Kidney (tissue), 14 donors: ENCODE measurements around the gene FLAD1. TPM values are rescaled to one million over a fixed set of nuclear protein-coding genes. Genes with fewer than 3 reads are reported as not detected.
A peak's percentile ranks its signal among the peaks of the same experiment; 100 is the strongest.

Experiments used
- DNase-seq, 5 donors: peaks; one replicate each; pipeline ENCODE4 v3.0.0-alpha.2; 2013 to 2020
- FAIRE-seq: peaks from 2 replicates; lab custom pipeline; 2012; peaks lifted over from hg19 to GRCh38; lab: Jason Lieb, UNC
- H3K27ac ChIP-seq, 2 donors: one replicate each; pipeline ENCODE4 v1.7.0; 2013; ENCODE audit warnings: low read depth in 2 of 2, low read length in 2 of 2, inconsistent platforms in 1 of 2
- H3K27me3 ChIP-seq: one replicate; pipeline ENCODE4 v1.7.1; 2013; ENCODE audit warnings: low read length, inconsistent platforms; ENCODE audit not compliant: control insufficient read depth, insufficient read depth
- H3K36me3 ChIP-seq, 3 donors: one replicate each; pipeline versions ENCODE4 v1.7.0 to v1.7.1; 2013; ENCODE audit warnings: low read length in 3 of 3, control low read depth in 1 of 3, inconsistent platforms in 1 of 3; ENCODE audit not compliant: insufficient read depth in 3 of 3, control insufficient read depth in 2 of 3
- H3K4me1 ChIP-seq, 3 donors: one replicate each; pipeline versions ENCODE4 v1.7.0 to v1.7.1; 2013; ENCODE audit warnings: low read length in 3 of 3, inconsistent platforms in 1 of 3, low read depth in 1 of 3; ENCODE audit not compliant: control insufficient read depth in 2 of 3, insufficient read depth in 2 of 3
- H3K4me3 ChIP-seq, 3 donors: one replicate each; pipeline versions ENCODE4 v1.7.0 to v1.8.1; 2013; ENCODE audit warnings: low read length in 3 of 3, control low read depth in 1 of 3, inconsistent platforms in 1 of 3
- H3K9ac ChIP-seq, 3 donors: one replicate each; pipeline versions ENCODE4 v1.7.0 to v1.7.1; 2013; ENCODE audit warnings: low read length in 3 of 3, control low read depth in 1 of 3, inconsistent platforms in 1 of 3
- H3K9me3 ChIP-seq, 3 donors: one replicate each; pipeline versions ENCODE4 v1.7.0 to v1.7.1; 2013; ENCODE audit warnings: low read length in 3 of 3, control low read depth in 1 of 3, inconsistent platforms in 1 of 3; ENCODE audit not compliant: control insufficient read depth in 2 of 3, insufficient read depth in 1 of 3
- CTCF ChIP-seq: IDR thresholded peaks from 3 replicates; pipeline ENCODE4 v1.5.1; 2012; ENCODE audit warnings: mild to moderate bottlenecking, moderate library complexity, borderline replicate concordance; ENCODE audit not compliant: insufficient read depth; ENCODE audit errors: extremely low read depth
- intact Hi-C: fragments of 100-400 bp; cut with DNase I; formaldehyde crosslinking; loops from one replicate; pipeline ENCODE4 v1.11.1; 2022
- polyA plus RNA-seq: library from polyadenylated mRNA; stranded (reverse); fragments of 350-450 nt; fragmentation: Illumina TruSeq; extraction: RNeasy Lipid Tissue Mini Kit (QIAGEN cat#74804); gene quantifications from one replicate; pipeline ENCODE4 v1.2.3, GENCODE V29; 2014; ENCODE audit warnings: low read depth, low replicate concordance; ENCODE audit not compliant: insufficient read depth
- total RNA-seq: library from RNA; stranded (reverse); fragmentation: NEBNext Ultra II Directional; extraction: Animal tissue kit (Norgen Biotek cat#: 25700); gene quantifications from one replicate; pipeline ENCODE4 v1.2.1, GENCODE V29; 2021
- donor health status: control.
- donor health status: control.
- donor health status: control.
- donor health status: control.
- donor health status: control.
- donor health status: DM: yes; HTN: yes; CAD: no.
- donor health status: Normal renal cell carcinoma (clear cell type).

FLAD1 gene
- total and polyA plus RNA-seq, 2 donors from 2014 or later: 34.1 to 37.9 TPM

- Histone ChIP-seq H3K27ac (no peak overlapping the region), H3K4me1 (peaks cover 0 to 34% (median 20%) of the 10 kb centered on the region in 3 donors)
- intact Hi-C loops: no loop called here
Measured at GRCh38 chr1:154940651-154941194, 42.4 kb upstream of the FLAD1 start.

DNA sequence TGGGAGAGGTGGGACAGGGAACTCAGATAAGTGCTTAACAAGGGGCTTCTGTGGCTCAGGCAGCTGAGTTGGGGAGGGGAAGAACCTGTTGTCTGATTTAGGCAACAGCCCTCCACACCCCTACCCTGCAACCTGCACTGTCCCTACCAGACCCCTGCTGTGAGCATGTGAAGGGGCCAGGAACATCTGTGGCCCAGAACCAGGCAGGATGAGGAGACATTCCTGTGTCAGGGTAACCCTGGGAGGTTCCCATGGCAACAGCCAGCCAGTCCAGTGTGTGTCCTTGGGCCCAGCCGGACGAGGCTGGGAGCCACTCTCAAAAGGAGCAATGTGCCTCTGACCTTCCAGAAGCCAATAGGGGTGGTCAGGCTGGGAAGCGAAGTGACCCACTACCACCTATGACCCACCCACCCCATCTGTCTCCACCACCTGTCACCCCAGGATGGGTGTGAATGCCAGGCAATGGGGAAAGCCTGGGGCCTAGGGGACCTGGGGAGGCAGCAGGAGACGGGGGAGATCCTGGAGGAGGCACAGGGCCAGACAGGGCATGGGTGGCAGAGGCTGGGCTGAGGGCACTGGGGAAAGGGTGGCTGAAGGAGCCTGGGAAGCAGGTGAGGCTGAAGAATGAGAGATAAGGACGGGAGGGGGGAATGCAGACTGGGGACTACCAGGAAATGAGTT, 41.7 kb upstream of the FLAD1 start:
- Histone ChIP-seq H3K9me3 (no peaks in the 10 kb centered on the region), H3K9ac (peak overlapping the region in 1 of 3 donors; percentile 38), H3K27me3 (no peaks in the 10 kb centered on the region), H3K4me3 (no peak overlapping the region), H3K4me1 (peaks cover 0 to 29% (median 20%) of the 10 kb centered on the region in 3 donors), H3K27ac (peak overlapping the region; percentile 63 to 75), H3K36me3 (peaks cover 0 to 6% (median 2%) of the 10 kb centered on the region in 3 donors)
- intact Hi-C loops: no loop called here
- DNase-seq (peak in 4 of 5 donors; percentile 42 to 64 (median 50)), FAIRE-seq (no peak)
- TF ChIP-seq CTCF: no peak

More at GRCh38 chr1:154940651-154941194, 42.4 kb upstream of the FLAD1 start:
- Histone ChIP-seq H3K4me3 (no peak overlapping the region), H3K9ac (no peak overlapping the region), H3K9me3 (no peaks in the 10 kb centered on the region), H3K27me3 (no peaks in the 10 kb centered on the region), H3K36me3 (peaks cover 0 to under 1% (median 0%) of the 10 kb centered on the region in 3 donors)
- FAIRE-seq (no peak), DNase-seq (peak in 1 of 5 donors; percentile 49)
- TF ChIP-seq CTCF: no peak

DNA sequence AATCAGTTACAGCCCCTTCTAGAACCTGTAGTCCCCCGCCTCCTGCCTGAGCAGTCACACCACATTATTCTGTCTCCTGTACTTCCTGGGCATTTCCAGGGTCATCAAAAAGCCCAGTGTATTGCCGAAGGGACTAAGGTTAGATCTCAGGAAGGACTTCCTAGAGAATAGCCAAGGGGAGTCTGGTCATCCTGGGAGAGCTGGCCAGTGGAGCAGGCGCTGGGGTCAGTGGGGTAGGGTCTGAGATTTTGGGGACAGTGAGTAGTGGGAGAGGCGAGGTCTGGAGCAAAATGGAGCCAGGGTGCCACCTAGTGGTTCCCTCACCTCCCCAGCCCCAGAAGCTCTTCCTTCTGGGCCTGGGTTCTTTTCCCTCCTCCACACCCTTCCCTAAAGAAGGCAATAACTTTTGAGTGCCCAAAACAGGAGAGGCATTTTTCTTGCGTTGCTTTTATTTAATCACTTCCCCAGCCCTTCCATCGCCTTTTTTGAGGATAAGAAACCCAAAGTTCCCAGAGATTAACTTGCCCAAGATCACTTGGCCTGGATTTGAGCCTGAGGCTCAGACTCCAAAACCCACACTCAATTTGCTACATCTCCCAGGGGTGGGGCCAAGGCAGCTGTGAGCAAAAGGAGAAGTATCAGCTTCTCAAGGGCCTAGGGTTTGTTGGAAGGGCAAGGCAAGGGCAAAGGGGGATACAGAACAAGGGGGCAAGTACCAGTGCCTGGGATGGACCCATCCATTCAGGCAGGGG, 39.3 kb upstream of the FLAD1 start:
- peaks cover 0 to 24% (median 11%) of the 10 kb centered on the region in 3 donors for H3K4me1 ChIP-seq
- DNase-seq (peak in 3 of 5 donors; percentile 29 to 54 (median 40)), FAIRE-seq (no peak)
- peaks cover 0 to 14% (median 5%) of the 10 kb centered on the region in 3 donors for H3K36me3 ChIP-seq
- no peak overlapping the region for H3K4me3 ChIP-seq
- TF ChIP-seq CTCF: peak; percentile 53
- H3K27ac ChIP-seq: peak overlapping the region in 1 of 2 donors; percentile 45
- H3K27me3 ChIP-seq: no peaks in the 10 kb centered on the region
- H3K9ac ChIP-seq: peak overlapping the region in 1 of 3 donors; percentile 6
- no peaks in the 10 kb centered on the region for H3K9me3 ChIP-seq
- intact Hi-C loops: no loop called here
